ENCODE results near the gene LGR6. TPM values are rescaled to one million over a fixed set of nuclear protein-coding genes. Genes with fewer than 3 reads are reported as not detected.

LGR6 gene
- total and polyA plus RNA-seq, 2 donors (not counting 1 experiment from before 2014, with no cell fraction given) = 0.28 TPM; not detected in 1

DNA sequence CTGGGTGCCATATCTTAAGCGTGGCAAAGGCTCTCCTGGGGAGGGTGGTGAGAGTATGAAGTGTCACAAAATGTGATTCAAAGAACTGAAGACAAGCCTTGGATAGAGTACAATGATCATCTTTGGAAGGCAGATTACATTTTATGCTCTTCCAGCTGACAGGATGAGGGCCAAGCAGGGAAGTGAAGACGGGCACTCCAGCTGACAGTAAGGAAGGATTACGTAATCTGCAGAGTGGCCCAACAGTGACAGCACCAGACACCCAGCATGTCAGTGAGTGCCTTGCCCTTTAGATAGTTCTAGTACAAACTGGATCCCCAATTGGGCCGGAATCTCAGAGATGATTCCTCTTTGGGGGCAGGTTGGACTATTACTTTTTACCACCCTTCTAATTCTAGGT lies 95.4 kb downstream of the LGR6 start:
- Histone ChIP-seq H3K4me1 (ENCODE audit: control insufficient read depth in 2 of 2, insufficient read depth in 2 of 2, low read length in 2 of 2) (no peaks in the 10 kb centered on the region), H3K27ac (ENCODE audit: low read length in 2 of 2) (no peak overlapping the region), H3K79me2 (ENCODE audit: control insufficient read depth, insufficient read depth, low read length) (no peaks in the 10 kb centered on the region), H4K20me1 (ENCODE audit: control insufficient read depth, insufficient read depth, low read length, poor library complexity, severe bottlenecking) (no peaks in the 10 kb centered on the region), H2AFZ (ENCODE audit: insufficient read depth, low read depth, low read length, poor library complexity, severe bottlenecking) (no peak overlapping the region), H3K27me3 (replicated peaks in 1 of 4; ENCODE audit: control extremely low read depth in 1 of 4, control insufficient read depth in 3 of 4, insufficient read depth in 4 of 4, low read length in 3 of 4) (peaks cover 0 to 7% (median 1%) of the 10 kb centered on the region in 4 experiments), H3K9ac (ENCODE audit: low read length) (no peak overlapping the region), H3K4me3 (ENCODE audit: control extremely low read depth in 1 of 5, extremely low read depth in 1 of 5, insufficient read depth in 1 of 5, low read depth in 2 of 5, low read length in 4 of 5) (no peak overlapping the region), H3K36me3 (replicated peaks in 1 of 2; ENCODE audit: control extremely low read depth in 1 of 2, control insufficient read depth in 1 of 2, extremely low read depth in 1 of 2, insufficient read depth in 2 of 2, low read length in 1 of 2) (no peaks in the 10 kb centered on the region), H3K4me2 (replicated peaks; ENCODE audit: low read depth, low read length, poor library complexity, severe bottlenecking) (no peak overlapping the region), H3K9me3 (ENCODE audit: control extremely low read depth in 1 of 3, control insufficient read depth in 2 of 3, insufficient read depth in 1 of 3, low read length in 2 of 3) (no peaks in the 10 kb centered on the region)
- no peak overlapping the region for H3K4me3 Mint-ChIP-seq
- 85% methylated on average over 3 of the region's 4 CpGs for WGBS (ENCODE audit: insufficient coverage)
- TF ChIP-seq, protein P1, sequence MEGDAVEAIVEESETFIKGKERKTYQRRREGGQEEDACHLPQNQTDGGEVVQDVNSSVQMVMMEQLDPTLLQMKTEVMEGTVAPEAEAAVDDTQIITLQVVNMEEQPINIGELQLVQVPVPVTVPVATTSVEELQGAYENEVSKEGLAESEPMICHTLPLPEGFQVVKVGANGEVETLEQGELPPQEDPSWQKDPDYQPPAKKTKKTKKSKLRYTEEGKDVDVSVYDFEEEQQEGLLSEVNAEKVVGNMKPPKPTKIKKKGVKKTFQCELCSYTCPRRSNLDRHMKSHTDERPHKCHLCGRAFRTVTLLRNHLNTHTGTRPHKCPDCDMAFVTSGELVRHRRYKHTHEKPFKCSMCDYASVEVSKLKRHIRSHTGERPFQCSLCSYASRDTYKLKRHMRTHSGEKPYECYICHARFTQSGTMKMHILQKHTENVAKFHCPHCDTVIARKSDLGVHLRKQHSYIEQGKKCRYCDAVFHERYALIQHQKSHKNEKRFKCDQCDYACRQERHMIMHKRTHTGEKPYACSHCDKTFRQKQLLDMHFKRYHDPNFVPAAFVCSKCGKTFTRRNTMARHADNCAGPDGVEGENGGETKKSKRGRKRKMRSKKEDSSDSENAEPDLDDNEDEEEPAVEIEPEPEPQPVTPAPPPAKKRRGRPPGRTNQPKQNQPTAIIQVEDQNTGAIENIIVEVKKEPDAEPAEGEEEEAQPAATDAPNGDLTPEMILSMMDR (IDR thresholded peaks at IDR 0.05) = no peak
- no peak for TF ChIP-seq EZH2 (IDR thresholded peaks at IDR 0.05; ENCODE audit: borderline replicate concordance, insufficient read depth, low read depth, low read length, poor library complexity, severe bottlenecking)
- peaks cover 28% of the 10 kb centered on the region for H3K27me3 Mint-ChIP-seq
- DNase-seq = no peak
- ChIA-PET CTCF (no interaction called here), POLR2A (no interaction called here)
- no peaks in the 10 kb centered on the region for H3K9me3 Mint-ChIP-seq (ENCODE audit: insufficient read depth)
- intact Hi-C loops (cut with micrococcal nuclease) = no loop called here
- no peaks in the 10 kb centered on the region for H3K4me1 Mint-ChIP-seq
- no peak overlapping the region for H3K27ac Mint-ChIP-seq
- no peak for ATAC-seq (ENCODE audit: low read depth)

DNA sequence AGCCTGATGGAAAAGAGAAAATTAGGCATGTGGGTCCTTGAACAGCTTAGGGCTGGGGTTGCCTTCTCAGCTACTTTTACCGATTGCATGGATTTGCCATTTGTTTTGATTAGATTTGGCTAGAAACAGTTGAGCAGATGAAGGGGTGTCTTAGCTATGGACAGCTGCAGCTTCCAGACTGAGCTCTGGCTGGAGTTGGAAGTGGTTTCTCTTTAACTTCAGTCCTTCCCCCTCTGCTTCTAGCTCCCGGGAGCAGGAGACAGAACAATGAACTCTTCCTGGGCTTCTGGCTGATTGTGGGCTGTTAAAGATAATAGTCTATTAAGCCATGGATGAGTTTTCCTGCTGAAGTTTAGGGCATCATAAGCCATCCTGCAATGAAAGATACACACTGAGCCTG lies 97.4 kb downstream of the LGR6 start:
- Histone ChIP-seq H3K4me2 (replicated peaks; ENCODE audit: low read depth, low read length, poor library complexity, severe bottlenecking) (no peak overlapping the region), H4K20me1 (ENCODE audit: control insufficient read depth, insufficient read depth, low read length, poor library complexity, severe bottlenecking) (no peaks in the 10 kb centered on the region), H3K27me3 (replicated peaks in 1 of 4; ENCODE audit: control extremely low read depth in 1 of 4, control insufficient read depth in 3 of 4, insufficient read depth in 4 of 4, low read length in 3 of 4) (peaks cover 0 to 7% (median 2%) of the 10 kb centered on the region in 4 experiments), H3K4me3 (ENCODE audit: control extremely low read depth in 1 of 5, extremely low read depth in 1 of 5, insufficient read depth in 1 of 5, low read depth in 2 of 5, low read length in 4 of 5) (no peak overlapping the region), H3K79me2 (ENCODE audit: control insufficient read depth, insufficient read depth, low read length) (no peaks in the 10 kb centered on the region), H3K9me3 (ENCODE audit: control extremely low read depth in 1 of 3, control insufficient read depth in 2 of 3, insufficient read depth in 1 of 3, low read length in 2 of 3) (no peaks in the 10 kb centered on the region), H2AFZ (ENCODE audit: insufficient read depth, low read depth, low read length, poor library complexity, severe bottlenecking) (no peak overlapping the region), H3K4me1 (ENCODE audit: control insufficient read depth in 2 of 2, insufficient read depth in 2 of 2, low read length in 2 of 2) (no peaks in the 10 kb centered on the region), H3K9ac (ENCODE audit: low read length) (no peak overlapping the region), H3K36me3 (replicated peaks in 1 of 2; ENCODE audit: control extremely low read depth in 1 of 2, control insufficient read depth in 1 of 2, extremely low read depth in 1 of 2, insufficient read depth in 2 of 2, low read length in 1 of 2) (no peaks in the 10 kb centered on the region), H3K27ac (ENCODE audit: low read length in 2 of 2) (no peak overlapping the region)
- Mint-ChIP-seq H3K4me3 (no peak overlapping the region), H3K4me1 (no peaks in the 10 kb centered on the region), H3K9me3 (ENCODE audit: insufficient read depth) (no peaks in the 10 kb centered on the region), H3K27ac (no peak overlapping the region), H3K27me3 (peaks cover 26% of the 10 kb centered on the region)
- TF ChIP-seq, protein P1 (IDR thresholded peaks at IDR 0.05) = no peak
- TF ChIP-seq EZH2 (IDR thresholded peaks at IDR 0.05; ENCODE audit: borderline replicate concordance, insufficient read depth, low read depth, low read length, poor library complexity, severe bottlenecking) = no peak
- ChIA-PET CTCF (no interaction called here), POLR2A (no interaction called here)
- intact Hi-C loops (cut with micrococcal nuclease) = no loop called here
- no CpG with 5 or more reads among the region's 2 CpGs for WGBS (ENCODE audit: insufficient coverage)
- DNase-seq (no peak), ATAC-seq (ENCODE audit: low read depth) (no peak)
